Measurements from ENCODE around the gene CCDC24. TPM values are rescaled to one million over a fixed set of nuclear protein-coding genes. Genes with fewer than 3 reads are reported as not detected.
A peak's percentile ranks its signal among the peaks of the same experiment; 100 is the strongest.

The CCDC24 gene
- total and polyA plus RNA-seq, 2 of the 13 experiments (the other 11 are each of a cell fraction or from before 2014, with no cell fraction given) = 1.4 to 2.9 TPM

GRCh38 chr1:43946236-43947060, 45.0 kb upstream of the CCDC24 start, which contains the start of gene IPO13 (continued):
- peak; percentile 9; the same call in 1 of the 2 replicates for TF ChIP-seq ZNF460 (CRISPR knock-in tag; IDR thresholded peaks at IDR 0.05; ENCODE audit: borderline replicate concordance)

- Histone ChIP-seq H3K27me3 (ENCODE audit: control insufficient read depth in 1 of 2, insufficient read depth in 2 of 2, low read length in 2 of 2) (no peaks in the 10 kb centered on the region; a peak in 1 of 5 replicates), H2AFZ (ENCODE audit: low read length) (no peak overlapping the region), H3K9me3 (ENCODE audit: low read length) (no peaks in the 10 kb centered on the region), H3K4me2 (ENCODE audit: low read depth, low read length) (peak overlapping the region; percentile 84), H3K9ac (ENCODE audit: insufficient read depth, low read depth, low read length) (peak overlapping the region; percentile 94), H3K4me1 (ENCODE audit: insufficient read depth, low read length) (peaks cover 27% of the 10 kb centered on the region), H4K20me1 (ENCODE audit: insufficient read depth, low read length) (no peaks in the 10 kb centered on the region), H3K79me2 (ENCODE audit: insufficient read depth, low read length) (peaks cover 11% of the 10 kb centered on the region), H3K27ac (ENCODE audit: extremely low read length, insufficient read depth, low read length) (peak overlapping the region; percentile 93), H3K36me3 (replicated peaks in 1 of 2; ENCODE audit: control insufficient read depth in 1 of 2, insufficient read depth in 2 of 2, low read length in 2 of 2) (no peaks in the 10 kb centered on the region; a peak in 1 of 5 replicates), H3K4me3 (replicated peaks in 1 of 3; ENCODE audit: insufficient read depth in 1 of 3, low read depth in 2 of 3, low read length in 3 of 3) (peak overlapping the region; percentile 69 to 90 (median 79))
- 0% methylated on average over 6 of the region's 27 CpGs for WGBS (ENCODE audit: low lambda C conversion rate)
- TSS peak; percentile 61 for BruUV-seq (replicated peaks)
- ChIA-PET POLR2A (interaction anchor here (0.8 to 5.0 kb wide), 8 partner anchors 8 to 184 kb away, joined by 3 to 38 read pairs (median 7); partner anchors contain the start of genes ATP6V0B and DPH2), CTCF (ENCODE audit: low intra/inter-chr PET ratio, low total read pairs) (interaction anchor here (0.7 kb wide), 1 partner anchor 184 kb away, joined by 3 read pairs; no protein-coding TSS in a partner anchor)
- FAIRE-seq = no peak
- intact Hi-C loops (cut with micrococcal nuclease; ENCODE audit: unreplicated experiment) (loop anchor here (1.0 to 5.0 kb wide), 2 partner anchors 22 to 240 kb away; partner anchors contain the start of gene ST3GAL3), in situ Hi-C loops (cut with HindIII; ENCODE audit: extremely low pct_ligation_motif_present, low pct_unique_long_range_greater_than_20kb) (no loop called here)
- no peak for DNase-seq (ENCODE audit: low spot score)
- ATAC-seq = peak; percentile 11
- no peak for TF ChIP-seq SIX1 (CRISPR knock-in tag; IDR thresholded peaks at IDR 0.05; ENCODE audit: borderline replicate concordance)
- no peak for TF ChIP-seq DMAP1 (CRISPR knock-in tag; IDR thresholded peaks at IDR 0.05)
- TF ChIP-seq ZNF569 (CRISPR knock-in tag; IDR thresholded peaks at IDR 0.05; ENCODE audit: borderline replicate concordance) = peak; percentile 16; the same call in 1 of the 2 replicates
- no peak for TF ChIP-seq KLF16 (CRISPR knock-in tag; IDR thresholded peaks at IDR 0.05)
- TF ChIP-seq KDM5A (IDR thresholded peaks at IDR 0.05; ENCODE audit: borderline replicate concordance, low read length) = 0 out of 2 replicates have a peak, but pooled peaks have one; percentile 26
- TF ChIP-seq ASH2L (IDR thresholded peaks at IDR 0.05; ENCODE audit: insufficient read length, low read depth, low read length) = no peak
- no peak for TF ChIP-seq ZNF329 (CRISPR knock-in tag; IDR thresholded peaks at IDR 0.05; ENCODE audit: low read depth)
- TF ChIP-seq ZUFSP (CRISPR knock-in tag; IDR thresholded peaks at IDR 0.05; ENCODE audit: borderline replicate concordance) = no peak
- TF ChIP-seq MED1 (CRISPR knock-in tag; IDR thresholded peaks at IDR 0.05) = no peak
- 0 out of 2 replicates have a peak, but pooled peaks have one; percentile 84 for TF ChIP-seq ZFP41 (CRISPR knock-in tag; IDR thresholded peaks at IDR 0.05; ENCODE audit: borderline replicate concordance)
- no peak for TF ChIP-seq ZBTB46 (CRISPR knock-in tag; IDR thresholded peaks at IDR 0.05; ENCODE audit: borderline replicate concordance)
- TF ChIP-seq ZNF589 (CRISPR knock-in tag; conservative IDR thresholded peaks at IDR 0.05) = no peak
- TF ChIP-seq ZNF567 (CRISPR knock-in tag; IDR thresholded peaks at IDR 0.05; ENCODE audit: borderline replicate concordance) = 0 out of 2 replicates have a peak, but pooled peaks have one; percentile 23
- no peak for TF ChIP-seq ZFP36L1 (CRISPR knock-in tag; IDR thresholded peaks at IDR 0.05)
- 0 out of 2 replicates have a peak, but pooled peaks have one; percentile 33 for TF ChIP-seq TOPORS (CRISPR knock-in tag; IDR thresholded peaks at IDR 0.05)
These were observed 44.1 kb upstream of the CCDC24 start for GRCh38 chr1:43947061-43947873.

All from HepG2 (cell line).